CD14-positive monocyte (primary cell): ENCODE measurements around the gene TEC. TPM values are rescaled to one million over a fixed set of nuclear protein-coding genes. Genes with fewer than 3 reads are reported as not detected.

Experiments used
- DNase-seq, 3 donors: peaks; one replicate each; pipeline ENCODE4 v3.0.0-alpha.2; 2011 to 2022
- H2AFZ ChIP-seq: 2 replicates; pipeline ENCODE4 v1.6.0; 2012; ENCODE audit warnings: mild to moderate bottlenecking, low read depth, low read length, inconsistent platforms; ENCODE audit not compliant: insufficient read depth, poor library complexity, severe bottlenecking
- H3K27ac ChIP-seq, 2 donors: 1 replicate in 1 of 2; 2 replicates in 1 of 2; pipeline ENCODE4 v1.5.1; 2012 to 2013; ENCODE audit warnings: low read length in 2 of 2, control low read depth in 1 of 2, inconsistent platforms in 1 of 2, low read depth in 1 of 2, mild to moderate bottlenecking in 1 of 2
- H3K27me3 ChIP-seq, 2 donors: one replicate each; pipeline versions ENCODE4 v1.6.0 to v1.6.1; 2011 to 2013; ENCODE audit warnings: low read length in 2 of 2; ENCODE audit not compliant: control insufficient read depth in 2 of 2, insufficient read depth in 2 of 2
- H3K36me3 ChIP-seq, 2 donors: replicated peaks in 1 of 2; 1 replicate in 1 of 2; 2 replicates in 1 of 2; pipeline versions ENCODE4 v1.5.1 to v1.6.1; 2012 to 2013; ENCODE audit warnings: low read length in 2 of 2, control low read depth in 1 of 2, inconsistent platforms in 1 of 2, mild to moderate bottlenecking in 1 of 2; ENCODE audit not compliant: insufficient read depth in 2 of 2, control insufficient read depth in 1 of 2
- H3K4me1 ChIP-seq, 2 donors: 1 replicate in 1 of 2; 2 replicates in 1 of 2; pipeline versions ENCODE4 v1.5.1 to v1.6.1; 2012 to 2013; ENCODE audit warnings: low read length in 2 of 2, control low read depth in 1 of 2, inconsistent platforms in 1 of 2, mild to moderate bottlenecking in 1 of 2, moderate library complexity in 1 of 2; ENCODE audit not compliant: insufficient read depth in 2 of 2, control insufficient read depth in 1 of 2
- H3K4me2 ChIP-seq: replicated peaks from 2 replicates; pipeline ENCODE3; 2012; ENCODE audit warnings: low read length, moderate library complexity, mild to moderate bottlenecking; ENCODE audit not compliant: poor library complexity, severe bottlenecking; ENCODE audit errors: extremely low read depth
- H3K4me3 ChIP-seq, 3 experiments: fragments of 200-600 bp in 1 of 3; sonication (generic) in 1 of 3; replicated peaks in 1 of 3; 1 replicate in 2 of 3; 2 replicates in 1 of 3; pipeline ENCODE4 v1.5.1; 2011 to 2013; ENCODE audit warnings: low read length in 3 of 3, mild to moderate bottlenecking in 3 of 3, control low read depth in 2 of 3, low read depth in 2 of 3, inconsistent platforms in 1 of 3, moderate library complexity in 1 of 3
- H3K79me2 ChIP-seq: 2 replicates; pipeline ENCODE4 v1.6.0; 2012; ENCODE audit warnings: mild to moderate bottlenecking, control low read depth, inconsistent platforms, low read length, moderate library complexity; ENCODE audit not compliant: insufficient read depth
- H3K9ac ChIP-seq: 2 replicates; pipeline ENCODE4 v1.6.0; 2017; ENCODE audit warnings: low read length, mild to moderate bottlenecking; ENCODE audit not compliant: insufficient read depth, poor library complexity, severe bottlenecking
- H3K9me3 ChIP-seq, 2 donors: replicated peaks in 1 of 2; 1 replicate in 1 of 2; 2 replicates in 1 of 2; pipeline versions ENCODE4 v1.5.1 to v1.6.1; 2012 to 2013; ENCODE audit warnings: low read length in 2 of 2, control low read depth in 1 of 2; ENCODE audit not compliant: control insufficient read depth in 1 of 2, insufficient read depth in 1 of 2
- H4K20me1 ChIP-seq: 2 replicates; pipeline ENCODE4 v1.6.0; 2012; ENCODE audit warnings: mild to moderate bottlenecking, low read length, control low read depth, moderate library complexity; ENCODE audit not compliant: insufficient read depth
- H3K27ac Mint-ChIP-seq, 7 donors: one replicate each; pipeline ENCODE4 v1.8.0; 2020; ENCODE audit warnings: mild to moderate bottlenecking in 7 of 7, mixed read lengths in 7 of 7, moderate library complexity in 6 of 7, inconsistent platforms in 2 of 7
- H3K27me3 Mint-ChIP-seq, 3 donors: one replicate each; pipeline ENCODE4 v1.8.0; 2021 to 2022; ENCODE audit warnings: low read depth in 3 of 3, mild to moderate bottlenecking in 3 of 3, mixed read lengths in 3 of 3, moderate library complexity in 3 of 3, inconsistent platforms in 1 of 3
- H3K36me3 Mint-ChIP-seq, 2 donors: one replicate each; pipeline ENCODE4 v1.8.0; 2020; ENCODE audit warnings: mixed read lengths in 2 of 2, inconsistent platforms in 1 of 2, mild to moderate bottlenecking in 1 of 2
- H3K4me1 Mint-ChIP-seq: one replicate; pipeline ENCODE4 v1.8.0; 2020; ENCODE audit warnings: mild to moderate bottlenecking, mixed read lengths
- H3K4me3 Mint-ChIP-seq, 2 donors: one replicate each; pipeline ENCODE4 v1.8.0; 2020; ENCODE audit warnings: mild to moderate bottlenecking in 2 of 2, mixed read lengths in 2 of 2, moderate library complexity in 1 of 2
- H3K9me3 Mint-ChIP-seq, 7 donors: one replicate each; pipeline ENCODE4 v1.8.0; 2020 to 2022; ENCODE audit warnings: mixed read lengths in 7 of 7, mild to moderate bottlenecking in 6 of 7, moderate library complexity in 6 of 7, inconsistent platforms in 2 of 7
- WGBS: methylation state at CpG from one replicate; pipeline ENCODE4 v1.1.5; 2013; ENCODE audit warnings: missing lambda C conversion rate; ENCODE audit not compliant: insufficient coverage; 5-methylcytosine and 5-hydroxymethylcytosine counted together
- intact Hi-C, 2 donors: fragments of 100-400 bp; cut with micrococcal nuclease; formaldehyde crosslinking; loops; one replicate each; pipeline versions ENCODE4 v1.15.0 to v1.15.1; 2023
- polyA plus RNA-seq, 3 donors: library from polyadenylated mRNA; depleted of rRNA in 1 of 3; unstranded in 2 of 3; stranded (reverse) in 1 of 3; fragments of 300-500 nt in 2 of 3; fragments of >200 nt in 1 of 3; fragmentation: Illumina TruSeq in 2 of 3; gene quantifications; 1 replicate in 2 of 3; 2 replicates in 1 of 3; pipeline ENCODE4 v1.2.3, GENCODE V29; 2012 to 2021
- TF ChIP-seq, protein P1 (sequence below): fragments of 200-600 bp; IDR thresholded peaks from one replicate; pipeline ENCODE4 v1.8.0; 2022; ENCODE audit warnings: antibody characterized with exemption, mild to moderate bottlenecking

Gene TEC
- polyA plus RNA-seq, 3 donors = 0.30 to 2.5 (median 0.73) TPM

DNA sequence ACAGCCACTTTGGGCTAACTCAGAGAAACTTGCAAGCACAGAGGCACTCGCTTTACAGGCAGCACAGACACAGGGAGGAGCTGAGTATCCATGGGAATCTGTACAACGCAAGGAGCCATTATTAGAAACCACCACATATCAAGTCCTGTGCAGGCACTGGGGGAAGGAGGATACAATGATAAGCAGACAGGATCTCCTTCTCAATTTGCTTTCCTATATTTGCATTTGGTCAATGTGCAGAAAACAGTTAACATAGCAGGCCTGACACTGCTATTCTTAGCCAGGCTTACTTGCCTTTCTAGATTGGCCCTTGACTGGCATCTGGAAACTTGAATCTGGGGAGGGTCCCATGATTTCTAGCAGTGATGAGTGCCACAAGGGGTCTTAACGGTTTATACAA lies 65.8 kb downstream of the TEC start:
- H3K4me3 Mint-ChIP-seq = no peak overlapping the region

GRCh38 chr4:48197643-48198237 lies 71.9 kb downstream of the TEC start:
- Histone ChIP-seq H3K36me3 (no peaks in the 10 kb centered on the region), H2AFZ (no peak overlapping the region), H3K4me3 (no peak overlapping the region), H3K4me1 (peaks cover 31 to 52% of the 10 kb centered on the region in 2 donors), H3K9me3 (peaks cover 0 to 8% of the 10 kb centered on the region in 2 donors), H3K27ac (no peak overlapping the region), H4K20me1 (no peaks in the 10 kb centered on the region), H3K9ac (no peak overlapping the region), H3K79me2 (peaks cover 29% of the 10 kb centered on the region), H3K4me2 (no peak overlapping the region), H3K27me3 (no peaks in the 10 kb centered on the region)
- 98% methylated on average over 3 of the region's 5 CpGs for WGBS
- Mint-ChIP-seq H3K36me3 (peaks cover 1 to 8% of the 10 kb centered on the region in 2 donors), H3K4me3 (no peak overlapping the region), H3K9me3 (peaks cover 4 to 10% (median 8%) of the 10 kb centered on the region in 7 donors), H3K4me1 (peaks cover 53% of the 10 kb centered on the region), H3K27ac (peak overlapping the region in 2 of 7 donors; percentile 31 to 60), H3K27me3 (peaks cover 0 to 1% (median 0%) of the 10 kb centered on the region in 3 donors)
- TF ChIP-seq, protein P1, sequence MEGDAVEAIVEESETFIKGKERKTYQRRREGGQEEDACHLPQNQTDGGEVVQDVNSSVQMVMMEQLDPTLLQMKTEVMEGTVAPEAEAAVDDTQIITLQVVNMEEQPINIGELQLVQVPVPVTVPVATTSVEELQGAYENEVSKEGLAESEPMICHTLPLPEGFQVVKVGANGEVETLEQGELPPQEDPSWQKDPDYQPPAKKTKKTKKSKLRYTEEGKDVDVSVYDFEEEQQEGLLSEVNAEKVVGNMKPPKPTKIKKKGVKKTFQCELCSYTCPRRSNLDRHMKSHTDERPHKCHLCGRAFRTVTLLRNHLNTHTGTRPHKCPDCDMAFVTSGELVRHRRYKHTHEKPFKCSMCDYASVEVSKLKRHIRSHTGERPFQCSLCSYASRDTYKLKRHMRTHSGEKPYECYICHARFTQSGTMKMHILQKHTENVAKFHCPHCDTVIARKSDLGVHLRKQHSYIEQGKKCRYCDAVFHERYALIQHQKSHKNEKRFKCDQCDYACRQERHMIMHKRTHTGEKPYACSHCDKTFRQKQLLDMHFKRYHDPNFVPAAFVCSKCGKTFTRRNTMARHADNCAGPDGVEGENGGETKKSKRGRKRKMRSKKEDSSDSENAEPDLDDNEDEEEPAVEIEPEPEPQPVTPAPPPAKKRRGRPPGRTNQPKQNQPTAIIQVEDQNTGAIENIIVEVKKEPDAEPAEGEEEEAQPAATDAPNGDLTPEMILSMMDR = no peak
- intact Hi-C loops = no loop called here
- no peak for DNase-seq

More for the DNA sequence above, 65.8 kb downstream of the TEC start:
- no peak for DNase-seq
- no peak overlapping the region for H3K4me2 ChIP-seq
- H3K36me3 Mint-ChIP-seq = peaks cover 4 to 5% of the 10 kb centered on the region in 2 donors
- H3K9me3 Mint-ChIP-seq = peaks cover 4 to 10% (median 8%) of the 10 kb centered on the region in 7 donors
- H3K9me3 ChIP-seq = peaks cover 0 to 8% of the 10 kb centered on the region in 2 donors
- TF ChIP-seq, protein P1 = no peak
- H2AFZ ChIP-seq = no peak overlapping the region
- H3K4me3 ChIP-seq = no peak overlapping the region
- H3K27ac Mint-ChIP-seq = peak overlapping the region in 1 of 7 donors; percentile 28
- WGBS = 33% methylated on average over 1 of the region's 3 CpGs
- H4K20me1 ChIP-seq = no peaks in the 10 kb centered on the region
- H3K4me1 Mint-ChIP-seq = peaks cover 40% of the 10 kb centered on the region
- peaks cover 0 to 5% of the 10 kb centered on the region in 2 donors for H3K36me3 ChIP-seq
- no peak overlapping the region for H3K27ac ChIP-seq
- intact Hi-C loops = no loop called here
- no peaks in the 10 kb centered on the region for H3K27me3 ChIP-seq
- H3K9ac ChIP-seq = no peak overlapping the region
- H3K4me1 ChIP-seq = peaks cover 20 to 31% of the 10 kb centered on the region in 2 donors
- H3K27me3 Mint-ChIP-seq = peaks cover 0 to 1% (median 0%) of the 10 kb centered on the region in 3 donors
- peaks cover 62% of the 10 kb centered on the region for H3K79me2 ChIP-seq
